IPS-20b (cell line): ENCODE measurements around the gene CRLF2.
A peak's percentile ranks its signal among the peaks of the same experiment; 100 is the strongest.
"Not testable (repeated sequence)": the region's sequence is repeated elsewhere in the genome, so short reads cannot be mapped to it uniquely, and the experiment has no call there.

ENCODE experiments used
- H3K27ac ChIP-seq: one replicate; pipeline ENCODE4 v1.5.1; 2013; ENCODE audit warnings: low read length
- H3K27me3 ChIP-seq: 2 replicates; pipeline ENCODE4 v1.6.1; 2013; ENCODE audit warnings: mild to moderate bottlenecking, low read length, inconsistent platforms; ENCODE audit not compliant: insufficient read depth
- H3K36me3 ChIP-seq: 2 replicates; pipeline ENCODE4 v1.6.1; 2013; ENCODE audit warnings: low read depth, mild to moderate bottlenecking, inconsistent platforms, low read length, moderate library complexity; ENCODE audit not compliant: insufficient read depth
- H3K4me1 ChIP-seq: 2 replicates; pipeline ENCODE4 v1.6.1; 2013; ENCODE audit warnings: mild to moderate bottlenecking, control low read depth, inconsistent platforms, low read length, moderate library complexity; ENCODE audit not compliant: insufficient read depth
- H3K4me3 ChIP-seq: 2 replicates; pipeline ENCODE4 v1.5.1; 2013; ENCODE audit warnings: mild to moderate bottlenecking, low read length, inconsistent platforms
- H3K9ac ChIP-seq: 2 replicates; pipeline ENCODE4 v1.6.1; 2013; ENCODE audit warnings: low read depth, mild to moderate bottlenecking, inconsistent platforms, low read length, moderate library complexity
- H3K9me3 ChIP-seq: 2 replicates; pipeline ENCODE4 v1.6.1; 2013; ENCODE audit warnings: mild to moderate bottlenecking, low read depth, low read length, inconsistent platforms; ENCODE audit not compliant: insufficient read depth

Gene CRLF2

GRCh38 chrX:1212532-1212931 lies at the start of gene CRLF2:
Gene CRLF2, minus strand, starts transcription at chrX:1212649. Its CDS starts 15 bp downstream, at chrX:1212634.
- no peak within 1 kb of the TSS for H3K4me3 ChIP-seq
- no peak within 1 kb of the TSS for H3K27ac ChIP-seq
- no peak within 1 kb of the TSS for H3K9ac ChIP-seq
- H3K9me3 ChIP-seq = no peaks in the 10 kb centered on the region
- H3K27me3 ChIP-seq = no peaks in the 10 kb centered on the region
- no peaks in the 10 kb centered on the region for H3K36me3 ChIP-seq
- H3K4me1 ChIP-seq = no peaks in the 10 kb centered on the region

- H3K9me3 ChIP-seq, H3K9ac ChIP-seq, H3K27ac ChIP-seq, H3K36me3 ChIP-seq, H3K27me3 ChIP-seq, H3K4me1 ChIP-seq, H3K4me3 ChIP-seq: not testable (repeated sequence)
Observed at GRCh38 chrX:1261771-1262170, 49.3 kb upstream of the CRLF2 start.

DNA sequence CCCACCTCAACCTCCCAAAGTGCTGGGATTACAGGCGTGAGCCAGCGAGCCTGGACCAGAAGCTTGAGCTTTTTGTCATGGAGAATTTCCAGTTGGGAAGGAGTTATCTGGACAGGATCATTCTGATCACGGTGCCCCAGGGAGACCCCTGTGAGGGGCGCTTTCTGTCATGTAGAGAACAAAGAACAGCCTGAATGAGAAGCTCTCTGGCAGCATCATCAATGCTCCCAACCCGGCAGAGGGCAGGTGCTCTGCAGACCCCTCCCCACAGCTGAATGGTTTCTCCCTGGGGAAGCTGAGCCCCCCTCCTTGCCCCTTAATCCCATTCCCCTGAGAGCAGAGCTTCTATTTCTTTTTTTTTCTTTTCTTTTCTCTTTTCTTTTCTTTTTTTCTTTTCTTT lies 48.8 kb upstream of the CRLF2 start:
- no peaks in the 10 kb centered on the region for H3K27me3 ChIP-seq
- no peak overlapping the region for H3K27ac ChIP-seq
- no peak overlapping the region for H3K4me3 ChIP-seq
- no peaks in the 10 kb centered on the region for H3K9me3 ChIP-seq
- peaks cover 2% of the 10 kb centered on the region; the same call in 1 of the 2 replicates for H3K36me3 ChIP-seq
- H3K9ac ChIP-seq = no peak overlapping the region
- no peaks in the 10 kb centered on the region for H3K4me1 ChIP-seq

- Histone ChIP-seq H3K9ac (no peak overlapping the region), H3K27me3 (no peaks in the 10 kb centered on the region), H3K4me3 (no peak overlapping the region), H3K4me1 (peaks cover 10% of the 10 kb centered on the region; the same call in 1 of the 2 replicates), H3K27ac (no peak overlapping the region), H3K9me3 (peaks cover 11% of the 10 kb centered on the region), H3K36me3 (peaks cover 16% of the 10 kb centered on the region; the same call in 1 of the 2 replicates)
Observed at GRCh38 chrX:1252861-1253260, 40.4 kb upstream of the CRLF2 start.

DNA sequence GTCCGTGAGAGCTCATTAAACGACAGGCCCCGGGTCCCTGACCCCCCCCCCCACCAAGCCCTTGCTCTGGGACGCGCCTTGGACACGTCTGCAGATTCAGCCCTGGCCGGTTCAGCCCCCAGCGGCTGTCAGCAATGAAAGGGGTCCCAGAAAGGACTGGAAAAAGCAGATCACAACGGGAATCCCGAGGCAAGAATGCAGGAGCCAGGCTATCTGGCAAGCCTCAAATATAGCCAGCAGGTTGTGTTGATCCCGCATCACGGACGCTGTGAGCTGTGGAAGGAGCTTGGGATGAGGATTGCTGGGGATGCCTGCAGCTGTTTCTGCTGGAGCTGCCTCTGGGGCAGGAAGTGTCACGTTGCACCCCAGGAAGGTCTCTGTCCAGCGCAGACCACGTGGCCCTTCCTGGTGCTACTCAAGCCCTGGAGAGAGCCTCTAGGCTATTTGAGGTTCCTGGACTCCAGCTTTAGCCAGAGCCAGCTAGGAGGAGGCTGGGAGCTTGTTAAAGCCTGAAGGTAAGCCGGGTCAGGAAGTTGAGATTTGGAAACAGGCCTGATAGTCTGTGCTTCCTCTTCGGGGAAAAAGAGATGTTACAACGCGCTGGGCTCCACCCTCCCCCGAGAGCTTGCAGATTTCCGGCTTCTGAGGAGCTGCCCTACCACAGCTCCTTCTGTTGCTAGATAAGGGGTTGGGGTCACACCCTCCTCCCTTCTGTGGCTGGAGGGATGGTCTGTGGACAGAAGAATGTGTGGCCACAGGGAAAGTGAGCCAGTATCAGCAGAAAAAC lies 36.8 kb upstream of the CRLF2 start:
- H3K36me3 ChIP-seq = peaks cover 14% of the 10 kb centered on the region; the same call in 1 of the 2 replicates
- peaks cover 10% of the 10 kb centered on the region; the same call in 1 of the 2 replicates for H3K4me1 ChIP-seq
- no peaks in the 10 kb centered on the region for H3K27me3 ChIP-seq
- H3K9me3 ChIP-seq = peaks cover 11% of the 10 kb centered on the region
- H3K27ac ChIP-seq = peak overlapping the region; percentile 75
- peak overlapping the region; percentile 84 for H3K9ac ChIP-seq
- peak overlapping the region; percentile 58 for H3K4me3 ChIP-seq

- Histone ChIP-seq H3K27ac (peak overlapping the region; percentile 75), H3K9ac (peak overlapping the region; percentile 84), H3K27me3 (no peaks in the 10 kb centered on the region), H3K36me3 (peaks cover 9% of the 10 kb centered on the region; the same call in 1 of the 2 replicates), H3K4me3 (peak overlapping the region; percentile 58), H3K9me3 (peaks cover 10% of the 10 kb centered on the region), H3K4me1 (peaks cover 17% of the 10 kb centered on the region; the same call in 1 of the 2 replicates)
Observed at GRCh38 chrX:1248331-1249061, 36.0 kb upstream of the CRLF2 start.

DNA sequence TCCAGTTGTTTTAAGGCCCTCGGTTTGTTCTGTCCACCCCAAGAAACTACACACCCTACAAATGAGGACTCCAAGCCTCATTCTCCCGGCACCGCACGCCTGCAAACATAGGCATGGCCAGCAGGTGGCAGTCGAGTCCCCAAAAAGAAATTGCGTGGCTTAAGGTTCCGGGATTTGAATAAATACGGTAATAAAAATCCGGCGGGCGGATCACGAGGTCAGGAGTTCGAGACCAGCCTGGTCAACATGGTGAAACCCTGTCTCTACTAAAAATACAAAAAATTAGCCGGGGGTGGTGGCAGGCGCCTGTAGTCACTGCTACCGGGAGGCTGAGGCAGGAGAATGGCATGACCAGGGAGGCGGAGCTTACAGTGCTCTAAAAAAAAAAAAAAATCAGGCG lies 34.4 kb upstream of the CRLF2 start:
- no peak overlapping the region for H3K27ac ChIP-seq
- H3K9ac ChIP-seq = no peak overlapping the region

DNA sequence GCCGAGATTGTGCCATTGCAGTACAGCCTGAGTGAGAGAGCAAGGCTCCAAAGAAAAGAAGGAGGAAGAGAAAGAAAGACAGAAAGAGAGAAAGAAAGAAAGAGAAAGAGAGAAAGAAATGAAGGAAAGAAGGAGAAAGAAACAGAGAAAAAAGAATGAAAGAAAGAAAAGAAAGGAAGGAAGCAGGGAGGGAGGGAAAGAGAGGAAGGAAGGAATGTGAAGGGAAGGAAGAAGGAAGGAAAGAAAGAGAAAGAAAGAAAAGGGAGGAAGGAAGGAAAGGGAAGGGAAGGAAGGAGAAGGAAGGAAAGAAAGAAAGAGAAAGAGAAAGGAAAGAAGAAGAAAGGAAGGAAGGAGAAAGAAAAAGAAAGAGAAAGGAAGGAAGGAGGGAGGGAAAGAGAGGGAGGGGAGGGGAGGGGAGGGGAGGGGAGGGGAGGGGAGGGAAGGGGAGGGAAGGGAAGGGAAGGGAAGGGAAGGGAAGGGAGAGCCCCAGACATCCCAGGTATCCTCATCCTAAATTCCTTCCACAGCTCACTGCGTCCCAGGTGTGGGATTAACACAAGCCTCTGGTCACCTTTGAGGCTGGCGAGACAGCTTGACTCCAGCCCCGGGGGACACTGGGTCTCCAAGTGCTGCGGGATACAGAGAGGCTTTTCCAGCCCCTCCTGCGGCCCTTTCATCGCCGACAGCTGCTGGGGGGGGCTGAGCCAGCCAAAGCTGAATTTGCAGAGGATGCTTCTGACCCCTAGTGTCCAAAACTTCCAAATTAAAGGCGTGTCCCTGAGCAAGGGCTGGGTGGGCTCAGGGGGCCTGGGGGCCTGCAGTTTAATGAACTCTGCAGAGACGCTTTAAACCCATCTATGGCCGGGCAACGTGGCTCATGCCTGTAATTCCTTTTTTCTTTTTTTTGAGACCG lies 32.0 kb upstream of the CRLF2 start:
- H3K27ac ChIP-seq = peak overlapping the region; percentile 5
- peaks cover 13% of the 10 kb centered on the region; the same call in 1 of the 2 replicates for H3K4me1 ChIP-seq
- H3K9me3 ChIP-seq = no peaks in the 10 kb centered on the region
- H3K4me3 ChIP-seq = no peak overlapping the region
- H3K27me3 ChIP-seq = no peaks in the 10 kb centered on the region
- no peak overlapping the region for H3K9ac ChIP-seq
- H3K36me3 ChIP-seq = no peaks in the 10 kb centered on the region

More for the DNA sequence above, 34.4 kb upstream of the CRLF2 start:
- Histone ChIP-seq H3K4me1 (peaks cover 17% of the 10 kb centered on the region; the same call in 1 of the 2 replicates), H3K36me3 (no peaks in the 10 kb centered on the region), H3K4me3 (no peak overlapping the region), H3K9me3 (no peaks in the 10 kb centered on the region), H3K27me3 (no peaks in the 10 kb centered on the region)

DNA sequence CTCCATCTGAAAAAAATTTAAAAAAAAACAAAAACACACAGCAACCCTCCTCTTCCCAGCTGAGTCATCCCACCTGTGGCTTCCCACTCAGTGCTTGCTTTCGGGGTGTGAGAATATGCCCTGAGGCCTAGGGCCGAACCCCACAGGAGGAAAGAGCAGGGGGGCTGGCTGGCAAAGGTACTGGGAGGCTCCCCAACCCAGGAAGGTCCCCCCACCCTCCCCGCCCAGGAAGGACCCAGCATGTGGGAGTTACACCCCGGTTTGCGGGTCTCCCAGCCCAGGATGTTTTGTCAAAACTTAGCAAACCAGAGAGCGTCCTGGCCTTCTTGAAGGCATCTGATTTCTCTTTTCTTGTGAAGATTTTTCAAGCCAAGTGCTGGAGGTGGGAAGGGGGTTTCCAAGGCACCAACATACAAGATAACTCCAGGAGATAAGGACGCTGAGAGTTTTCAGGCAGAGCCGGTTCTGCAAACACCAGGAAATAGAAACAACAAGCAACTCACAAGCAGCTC lies 30.5 kb upstream of the CRLF2 start:
- H3K27me3 ChIP-seq = no peaks in the 10 kb centered on the region
- H3K4me3 ChIP-seq = no peak overlapping the region
- peaks cover 7% of the 10 kb centered on the region; the same call in 1 of the 2 replicates for H3K4me1 ChIP-seq
- H3K9me3 ChIP-seq = no peaks in the 10 kb centered on the region
- H3K36me3 ChIP-seq = no peaks in the 10 kb centered on the region
- peak overlapping the region; percentile 7; the same call in 1 of the 2 replicates for H3K9ac ChIP-seq
- no peak overlapping the region for H3K27ac ChIP-seq

DNA sequence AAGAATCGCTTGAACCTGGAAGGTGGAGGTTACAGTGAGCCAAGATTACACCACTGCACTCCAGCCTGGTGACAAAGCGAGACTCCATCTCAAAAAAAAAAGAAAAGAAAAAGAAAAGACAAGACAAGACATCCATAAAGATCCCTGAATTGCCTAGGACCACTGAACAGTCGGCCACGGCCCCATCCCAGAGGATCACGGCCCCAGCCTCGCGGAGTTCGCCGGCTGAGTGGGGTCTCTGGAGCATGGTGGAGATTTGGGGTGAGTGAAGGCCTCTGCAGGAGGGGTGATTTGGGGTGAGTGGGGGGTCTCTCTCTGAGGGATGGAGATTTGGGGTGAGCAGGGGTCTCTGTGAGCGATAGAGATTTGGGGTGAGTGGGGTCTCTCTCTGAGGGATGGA lies 28.1 kb upstream of the CRLF2 start:
- H3K4me1 ChIP-seq, H3K36me3 ChIP-seq, H3K27ac ChIP-seq, H3K27me3 ChIP-seq, H3K9me3 ChIP-seq, H3K4me3 ChIP-seq, H3K9ac ChIP-seq: not testable (repeated sequence)

DNA sequence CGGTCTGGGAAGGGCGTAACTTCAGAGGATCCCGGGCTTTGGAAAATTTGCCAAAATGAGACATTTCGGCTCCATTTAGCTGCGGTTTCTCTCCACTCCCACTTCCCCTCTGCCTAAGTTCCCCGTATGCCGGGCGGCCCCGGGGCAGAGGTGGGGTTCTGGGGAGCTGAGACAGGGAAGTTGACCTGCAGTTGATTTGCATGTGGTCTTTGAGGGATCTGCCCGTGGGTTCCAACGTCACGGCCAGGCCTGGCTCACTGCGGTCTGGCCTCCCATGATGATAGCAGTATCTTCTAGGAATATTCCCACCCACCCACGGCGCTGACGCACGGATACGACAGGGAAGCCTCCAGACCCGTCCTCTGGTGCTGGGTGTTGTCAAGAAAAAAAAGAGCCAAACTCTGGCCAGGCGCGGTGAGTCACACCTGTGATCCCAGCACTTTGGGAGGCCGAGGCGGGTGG lies 27.3 kb upstream of the CRLF2 start:
- H3K9ac ChIP-seq = no peak overlapping the region
- no peaks in the 10 kb centered on the region for H3K36me3 ChIP-seq
- H3K27me3 ChIP-seq = no peaks in the 10 kb centered on the region
- H3K4me1 ChIP-seq = peaks cover 7% of the 10 kb centered on the region; the same call in 1 of the 2 replicates
- H3K27ac ChIP-seq = no peak overlapping the region
- no peak overlapping the region for H3K4me3 ChIP-seq
- H3K9me3 ChIP-seq = no peaks in the 10 kb centered on the region
